GM18517 (cell line): Measurements from ENCODE around the gene CYTH1.
"Not testable (repeated sequence)": the region's sequence is repeated elsewhere in the genome, so short reads cannot be mapped to it uniquely, and the experiment has no call there.

Source experiments
- ATAC-seq: cut with Tn5 transposase; IDR thresholded peaks from one replicate; pipeline ENCODE4 v1.9.1; 2021; ENCODE audit warnings: mild to moderate bottlenecking, moderate library complexity; ENCODE audit not compliant: unreplicated experiment

The CYTH1 gene

GRCh38 chr17:78674595-78675315 is 107.3 kb downstream of the CYTH1 start:
- ATAC-seq: no peak

- no peak for ATAC-seq
These were observed 107.9 kb downstream of the CYTH1 start for GRCh38 chr17:78674156-78674555.

GRCh38 chr17:78673395-78673794 is 108.7 kb downstream of the CYTH1 start:
- no peak for ATAC-seq

GRCh38 chr17:78672871-78673371 is 109.2 kb downstream of the CYTH1 start:
- no peak for ATAC-seq

- no peak for ATAC-seq
These were observed 110.1 kb downstream of the CYTH1 start for GRCh38 chr17:78672005-78672404.

- ATAC-seq: not testable (repeated sequence)
These were observed 110.4 kb downstream of the CYTH1 start for GRCh38 chr17:78671726-78672001.

- ATAC-seq: no peak
These were observed 111.0 kb downstream of the CYTH1 start for GRCh38 chr17:78670850-78671725.

- no peak for ATAC-seq
These were observed 112.0 kb downstream of the CYTH1 start for GRCh38 chr17:78669975-78670518.

GRCh38 chr17:78669256-78669974 is 112.7 kb downstream of the CYTH1 start:
- no peak for ATAC-seq

GRCh38 chr17:78668847-78669246 is 113.2 kb downstream of the CYTH1 start:
- ATAC-seq: no peak

- ATAC-seq: no peak
These were observed 114.1 kb downstream of the CYTH1 start for GRCh38 chr17:78667741-78668640.

GRCh38 chr17:78667091-78667490 is 115.0 kb downstream of the CYTH1 start:
- no peak for ATAC-seq

GRCh38 chr17:78665952-78666920 is 115.8 kb downstream of the CYTH1 start:
- no peak for ATAC-seq

GRCh38 chr17:78665387-78665951 is 116.6 kb downstream of the CYTH1 start:
- ATAC-seq: no peak

- ATAC-seq: no peak
These were observed 117.3 kb downstream of the CYTH1 start for GRCh38 chr17:78664476-78665386.

GRCh38 chr17:78661093-78661770 is 120.8 kb downstream of the CYTH1 start:
- no peak for ATAC-seq

GRCh38 chr17:78659546-78659945 is 122.5 kb downstream of the CYTH1 start:
- no peak for ATAC-seq
